ENCODE results near the gene NEURL3.
A peak's percentile ranks its signal among the peaks of the same experiment; 100 is the strongest.

DNA sequence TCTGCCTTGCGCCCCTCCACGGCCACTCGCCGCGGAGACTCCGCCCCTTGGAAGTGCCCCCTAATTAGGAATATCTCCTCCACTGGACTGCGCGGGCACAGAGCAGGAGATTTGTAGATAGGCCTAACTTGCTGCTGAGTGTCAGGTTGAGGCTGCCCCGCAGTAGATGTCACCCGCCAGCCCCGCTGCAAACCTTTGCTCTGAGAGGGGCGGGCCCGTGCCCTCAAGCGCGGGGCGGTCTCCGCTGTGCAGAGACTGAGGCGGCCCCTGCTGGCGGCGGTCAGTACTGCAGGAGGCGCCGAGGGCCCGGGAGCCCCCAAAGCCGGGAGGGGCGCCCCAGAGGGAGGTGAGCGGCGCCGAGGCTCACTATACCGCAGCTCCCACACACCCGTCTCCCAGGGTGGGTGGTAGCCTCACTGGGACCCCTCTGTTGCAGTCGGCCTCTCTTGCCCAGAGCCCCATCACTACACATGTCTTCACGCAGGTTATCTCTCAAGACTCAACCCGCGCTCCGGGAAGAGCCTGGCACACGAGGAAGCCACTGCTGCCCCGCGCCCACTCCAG lies 2.9 kb upstream of the NEURL3 start:
- TF ChIP-seq, protein P1, sequence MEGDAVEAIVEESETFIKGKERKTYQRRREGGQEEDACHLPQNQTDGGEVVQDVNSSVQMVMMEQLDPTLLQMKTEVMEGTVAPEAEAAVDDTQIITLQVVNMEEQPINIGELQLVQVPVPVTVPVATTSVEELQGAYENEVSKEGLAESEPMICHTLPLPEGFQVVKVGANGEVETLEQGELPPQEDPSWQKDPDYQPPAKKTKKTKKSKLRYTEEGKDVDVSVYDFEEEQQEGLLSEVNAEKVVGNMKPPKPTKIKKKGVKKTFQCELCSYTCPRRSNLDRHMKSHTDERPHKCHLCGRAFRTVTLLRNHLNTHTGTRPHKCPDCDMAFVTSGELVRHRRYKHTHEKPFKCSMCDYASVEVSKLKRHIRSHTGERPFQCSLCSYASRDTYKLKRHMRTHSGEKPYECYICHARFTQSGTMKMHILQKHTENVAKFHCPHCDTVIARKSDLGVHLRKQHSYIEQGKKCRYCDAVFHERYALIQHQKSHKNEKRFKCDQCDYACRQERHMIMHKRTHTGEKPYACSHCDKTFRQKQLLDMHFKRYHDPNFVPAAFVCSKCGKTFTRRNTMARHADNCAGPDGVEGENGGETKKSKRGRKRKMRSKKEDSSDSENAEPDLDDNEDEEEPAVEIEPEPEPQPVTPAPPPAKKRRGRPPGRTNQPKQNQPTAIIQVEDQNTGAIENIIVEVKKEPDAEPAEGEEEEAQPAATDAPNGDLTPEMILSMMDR (IDR thresholded peaks at IDR 0.05; ENCODE audit: insufficient read depth, low read length): peak; percentile 65
- no peak for TF ChIP-seq POLR2AphosphoS5 (IDR thresholded peaks at IDR 0.05; ENCODE audit: low read depth)

Data from HL-60 (cell line).